Measurements from ENCODE around the gene RAB3A. TPM values are rescaled to one million over a fixed set of nuclear protein-coding genes. Genes with fewer than 3 reads are reported as not detected.

RAB3A gene
- total and polyA plus RNA-seq, 9 of the 15 experiments (the other 6 are each of a cell fraction or from before 2014, with no cell fraction given), result 0.17 to 5.1 (median 0.90) TPM; not detected in 1

DNA sequence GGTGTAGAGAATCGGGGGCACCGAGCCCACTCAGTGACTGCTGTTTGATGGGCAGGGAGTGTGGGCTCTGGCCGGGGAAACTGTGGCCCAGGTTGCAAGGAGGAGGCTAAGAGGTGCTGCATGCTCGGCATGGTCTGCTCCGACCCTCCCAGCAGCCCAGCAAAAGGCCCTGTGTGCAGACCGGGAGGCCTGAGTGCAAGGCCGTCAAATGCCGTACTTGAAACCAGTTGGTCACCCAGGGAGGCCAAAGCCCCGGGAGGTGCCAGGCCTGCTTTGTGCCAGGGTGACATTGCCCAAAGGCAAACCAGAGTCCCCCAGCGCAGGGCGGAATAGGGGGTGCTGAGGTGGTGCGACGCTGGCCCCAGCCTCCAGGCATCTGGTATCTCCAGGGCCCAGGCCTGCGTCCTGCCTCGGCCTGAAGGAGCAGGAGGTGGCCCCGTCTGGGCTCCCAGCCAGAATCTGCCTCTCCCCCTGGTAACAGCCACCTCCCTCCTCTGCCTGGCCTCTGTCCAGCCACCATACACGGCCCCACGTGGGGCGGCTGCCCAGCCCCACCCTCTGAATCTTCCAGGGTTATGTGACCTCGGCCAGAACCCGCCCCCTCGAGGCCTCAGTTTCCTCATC, 46.9 kb downstream of the RAB3A start (continued):
- TF ChIP-seq, protein P1, sequence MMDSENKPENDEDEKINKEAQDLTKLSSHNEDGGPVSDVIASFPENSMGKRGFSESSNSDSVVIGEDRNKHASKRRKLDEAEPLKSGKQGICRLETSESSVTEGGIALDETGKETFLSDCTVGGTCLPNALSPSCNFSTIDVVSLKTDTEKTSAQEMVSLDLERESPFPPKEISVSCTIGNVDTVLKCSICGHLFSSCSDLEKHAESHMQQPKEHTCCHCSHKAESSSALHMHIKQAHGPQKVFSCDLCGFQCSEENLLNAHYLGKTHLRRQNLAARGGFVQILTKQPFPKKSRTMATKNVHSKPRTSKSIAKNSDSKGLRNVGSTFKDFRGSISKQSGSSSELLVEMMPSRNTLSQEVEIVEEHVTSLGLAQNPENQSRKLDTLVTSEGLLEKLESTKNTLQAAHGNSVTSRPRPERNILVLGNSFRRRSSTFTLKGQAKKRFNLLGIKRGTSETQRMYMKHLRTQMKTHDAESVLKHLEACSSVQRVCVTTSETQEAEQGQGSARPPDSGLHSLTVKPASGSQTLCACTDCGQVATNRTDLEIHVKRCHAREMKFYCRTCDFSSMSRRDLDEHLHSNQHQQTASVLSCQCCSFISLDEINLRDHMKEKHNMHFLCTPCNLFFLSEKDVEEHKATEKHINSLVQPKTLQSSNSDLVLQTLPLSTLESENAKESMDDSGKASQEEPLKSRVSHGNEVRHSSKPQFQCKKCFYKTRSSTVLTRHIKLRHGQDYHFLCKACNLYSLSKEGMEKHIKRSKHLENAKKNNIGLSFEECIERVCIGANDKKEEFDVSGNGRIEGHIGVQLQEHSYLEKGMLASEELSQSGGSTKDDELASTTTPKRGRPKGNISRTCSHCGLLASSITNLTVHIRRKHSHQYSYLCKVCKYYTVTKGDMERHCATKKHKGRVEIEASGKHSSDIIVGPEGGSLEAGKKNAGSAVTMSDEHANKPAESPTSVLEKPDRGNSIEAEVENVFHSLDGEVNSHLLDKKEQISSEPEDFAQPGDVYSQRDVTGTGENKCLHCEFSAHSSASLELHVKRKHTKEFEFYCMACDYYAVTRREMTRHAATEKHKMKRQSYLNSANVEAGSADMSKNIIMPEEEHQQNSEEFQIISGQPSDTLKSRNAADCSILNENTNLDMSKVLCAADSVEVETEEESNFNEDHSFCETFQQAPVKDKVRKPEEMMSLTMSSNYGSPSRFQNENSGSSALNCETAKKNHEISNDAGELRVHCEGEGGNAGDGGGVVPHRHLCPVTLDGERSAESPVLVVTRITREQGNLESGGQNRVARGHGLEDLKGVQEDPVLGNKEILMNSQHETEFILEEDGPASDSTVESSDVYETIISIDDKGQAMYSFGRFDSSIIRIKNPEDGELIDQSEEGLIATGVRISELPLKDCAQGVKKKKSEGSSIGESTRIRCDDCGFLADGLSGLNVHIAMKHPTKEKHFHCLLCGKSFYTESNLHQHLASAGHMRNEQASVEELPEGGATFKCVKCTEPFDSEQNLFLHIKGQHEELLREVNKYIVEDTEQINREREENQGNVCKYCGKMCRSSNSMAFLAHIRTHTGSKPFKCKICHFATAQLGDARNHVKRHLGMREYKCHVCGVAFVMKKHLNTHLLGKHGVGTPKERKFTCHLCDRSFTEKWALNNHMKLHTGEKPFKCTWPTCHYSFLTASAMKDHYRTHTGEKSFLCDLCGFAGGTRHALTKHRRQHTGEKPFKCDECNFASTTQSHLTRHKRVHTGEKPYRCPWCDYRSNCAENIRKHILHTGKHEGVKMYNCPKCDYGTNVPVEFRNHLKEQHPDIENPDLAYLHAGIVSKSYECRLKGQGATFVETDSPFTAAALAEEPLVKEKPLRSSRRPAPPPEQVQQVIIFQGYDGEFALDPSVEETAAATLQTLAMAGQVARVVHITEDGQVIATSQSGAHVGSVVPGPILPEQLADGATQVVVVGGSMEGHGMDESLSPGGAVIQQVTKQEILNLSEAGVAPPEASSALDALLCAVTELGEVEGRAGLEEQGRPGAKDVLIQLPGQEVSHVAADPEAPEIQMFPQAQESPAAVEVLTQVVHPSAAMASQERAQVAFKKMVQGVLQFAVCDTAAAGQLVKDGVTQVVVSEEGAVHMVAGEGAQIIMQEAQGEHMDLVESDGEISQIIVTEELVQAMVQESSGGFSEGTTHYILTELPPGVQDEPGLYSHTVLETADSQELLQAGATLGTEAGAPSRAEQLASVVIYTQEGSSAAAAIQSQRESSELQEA (IDR thresholded peaks at IDR 0.05; ENCODE audit: low read depth), result peak; percentile 62
- peak; percentile 12 for TF ChIP-seq CHD1 (IDR thresholded peaks at IDR 0.05; ENCODE audit: low read length)
- peak; percentile 80 for TF ChIP-seq ZNF592 (IDR thresholded peaks at IDR 0.05)
- no peak for TF ChIP-seq SRSF3 (IDR thresholded peaks at IDR 0.05; ENCODE audit: insufficient read depth, low read length)
- no peak; the same call in 1 of the 2 replicates for TF ChIP-seq EGR1 (conservative IDR thresholded peaks at IDR 0.05)
- TF ChIP-seq SMARCE1 (IDR thresholded peaks at IDR 0.05), result peak; percentile 90
- TF ChIP-seq ZNF316 (IDR thresholded peaks at IDR 0.05), result no peak
- TF ChIP-seq DEAF1 (CRISPR knock-in tag; IDR thresholded peaks at IDR 0.05), result no peak
- TF ChIP-seq, protein P2, sequence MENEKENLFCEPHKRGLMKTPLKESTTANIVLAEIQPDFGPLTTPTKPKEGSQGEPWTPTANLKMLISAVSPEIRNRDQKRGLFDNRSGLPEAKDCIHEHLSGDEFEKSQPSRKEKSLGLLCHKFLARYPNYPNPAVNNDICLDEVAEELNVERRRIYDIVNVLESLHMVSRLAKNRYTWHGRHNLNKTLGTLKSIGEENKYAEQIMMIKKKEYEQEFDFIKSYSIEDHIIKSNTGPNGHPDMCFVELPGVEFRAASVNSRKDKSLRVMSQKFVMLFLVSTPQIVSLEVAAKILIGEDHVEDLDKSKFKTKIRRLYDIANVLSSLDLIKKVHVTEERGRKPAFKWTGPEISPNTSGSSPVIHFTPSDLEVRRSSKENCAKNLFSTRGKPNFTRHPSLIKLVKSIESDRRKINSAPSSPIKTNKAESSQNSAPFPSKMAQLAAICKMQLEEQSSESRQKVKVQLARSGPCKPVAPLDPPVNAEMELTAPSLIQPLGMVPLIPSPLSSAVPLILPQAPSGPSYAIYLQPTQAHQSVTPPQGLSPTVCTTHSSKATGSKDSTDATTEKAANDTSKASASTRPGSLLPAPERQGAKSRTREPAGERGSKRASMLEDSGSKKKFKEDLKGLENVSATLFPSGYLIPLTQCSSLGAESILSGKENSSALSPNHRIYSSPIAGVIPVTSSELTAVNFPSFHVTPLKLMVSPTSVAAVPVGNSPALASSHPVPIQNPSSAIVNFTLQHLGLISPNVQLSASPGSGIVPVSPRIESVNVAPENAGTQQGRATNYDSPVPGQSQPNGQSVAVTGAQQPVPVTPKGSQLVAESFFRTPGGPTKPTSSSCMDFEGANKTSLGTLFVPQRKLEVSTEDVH (IDR thresholded peaks at IDR 0.05; ENCODE audit: low read depth, partially characterized antibody), result no peak
- peak; percentile 66 for TF ChIP-seq ZNF263 (CRISPR knock-in tag; IDR thresholded peaks at IDR 0.05; ENCODE audit: borderline replicate concordance)
- TF ChIP-seq ARID1B (IDR thresholded peaks at IDR 0.05), result peak; percentile 95
